ENCODE data around the gene STARD7. TPM values are rescaled to one million over a fixed set of nuclear protein-coding genes. Genes with fewer than 3 reads are reported as not detected.

The STARD7 gene
- total RNA-seq, 1 donor from 2014 or later, result 80.2 TPM

DNA sequence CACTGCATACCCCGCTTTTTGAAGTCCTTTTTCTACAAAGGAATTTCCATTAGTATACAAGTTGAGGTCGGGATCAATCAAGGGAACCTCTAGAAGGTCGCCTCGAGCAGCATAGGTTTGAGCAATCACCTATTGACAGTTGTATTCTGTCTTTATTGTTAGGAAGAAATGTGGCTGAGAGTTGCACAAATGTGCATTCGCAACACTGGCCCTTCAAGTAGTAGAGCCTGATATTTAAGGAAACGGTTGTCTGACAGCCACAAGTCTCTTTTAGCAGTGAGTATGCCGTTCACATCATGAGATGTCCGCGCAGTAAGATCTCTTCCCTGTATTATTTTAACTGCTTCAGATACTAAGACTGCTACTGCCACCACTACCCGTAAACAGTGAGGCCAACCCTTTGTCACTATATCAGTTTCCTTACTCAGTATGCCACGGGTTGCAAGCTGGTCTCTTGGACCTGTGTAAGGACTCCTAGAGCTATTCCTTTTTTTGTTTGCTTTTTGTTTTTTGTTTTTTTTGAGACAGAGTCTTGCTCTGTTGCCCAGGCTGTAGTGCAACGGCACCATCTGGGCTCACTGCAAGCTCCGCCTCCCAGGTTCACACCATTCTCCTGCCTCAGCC, 10.0 kb upstream of the STARD7 start:
- Mint-ChIP-seq H3K36me3 (ENCODE audit: unreplicated experiment) (no peaks in the 10 kb centered on the region), H3K4me3 (ENCODE audit: unreplicated experiment) (no peak overlapping the region), H3K27ac (ENCODE audit: unreplicated experiment) (no peak overlapping the region), H3K27me3 (ENCODE audit: unreplicated experiment) (no peaks in the 10 kb centered on the region), H3K9me3 (ENCODE audit: unreplicated experiment) (no peaks in the 10 kb centered on the region), H3K4me1 (ENCODE audit: unreplicated experiment) (no peaks in the 10 kb centered on the region)
- TF ChIP-seq, protein P1, sequence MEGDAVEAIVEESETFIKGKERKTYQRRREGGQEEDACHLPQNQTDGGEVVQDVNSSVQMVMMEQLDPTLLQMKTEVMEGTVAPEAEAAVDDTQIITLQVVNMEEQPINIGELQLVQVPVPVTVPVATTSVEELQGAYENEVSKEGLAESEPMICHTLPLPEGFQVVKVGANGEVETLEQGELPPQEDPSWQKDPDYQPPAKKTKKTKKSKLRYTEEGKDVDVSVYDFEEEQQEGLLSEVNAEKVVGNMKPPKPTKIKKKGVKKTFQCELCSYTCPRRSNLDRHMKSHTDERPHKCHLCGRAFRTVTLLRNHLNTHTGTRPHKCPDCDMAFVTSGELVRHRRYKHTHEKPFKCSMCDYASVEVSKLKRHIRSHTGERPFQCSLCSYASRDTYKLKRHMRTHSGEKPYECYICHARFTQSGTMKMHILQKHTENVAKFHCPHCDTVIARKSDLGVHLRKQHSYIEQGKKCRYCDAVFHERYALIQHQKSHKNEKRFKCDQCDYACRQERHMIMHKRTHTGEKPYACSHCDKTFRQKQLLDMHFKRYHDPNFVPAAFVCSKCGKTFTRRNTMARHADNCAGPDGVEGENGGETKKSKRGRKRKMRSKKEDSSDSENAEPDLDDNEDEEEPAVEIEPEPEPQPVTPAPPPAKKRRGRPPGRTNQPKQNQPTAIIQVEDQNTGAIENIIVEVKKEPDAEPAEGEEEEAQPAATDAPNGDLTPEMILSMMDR (IDR thresholded peaks at IDR 0.05), result no peak
- no peak for DNase-seq (ENCODE audit: extremely low spot score, unreplicated experiment)

GRCh38 chr2:96214554-96214953, 5.9 kb upstream of the STARD7 start:
- Mint-ChIP-seq H3K9me3 (ENCODE audit: unreplicated experiment) (no peaks in the 10 kb centered on the region), H3K4me3 (ENCODE audit: unreplicated experiment) (no peak overlapping the region), H3K27me3 (ENCODE audit: unreplicated experiment) (no peaks in the 10 kb centered on the region), H3K36me3 (ENCODE audit: unreplicated experiment) (no peaks in the 10 kb centered on the region), H3K4me1 (ENCODE audit: unreplicated experiment) (peaks cover 4% of the 10 kb centered on the region), H3K27ac (ENCODE audit: unreplicated experiment) (no peak overlapping the region)
- TF ChIP-seq, protein P1 (IDR thresholded peaks at IDR 0.05), result no peak
- no peak for DNase-seq (ENCODE audit: extremely low spot score, unreplicated experiment)

DNA sequence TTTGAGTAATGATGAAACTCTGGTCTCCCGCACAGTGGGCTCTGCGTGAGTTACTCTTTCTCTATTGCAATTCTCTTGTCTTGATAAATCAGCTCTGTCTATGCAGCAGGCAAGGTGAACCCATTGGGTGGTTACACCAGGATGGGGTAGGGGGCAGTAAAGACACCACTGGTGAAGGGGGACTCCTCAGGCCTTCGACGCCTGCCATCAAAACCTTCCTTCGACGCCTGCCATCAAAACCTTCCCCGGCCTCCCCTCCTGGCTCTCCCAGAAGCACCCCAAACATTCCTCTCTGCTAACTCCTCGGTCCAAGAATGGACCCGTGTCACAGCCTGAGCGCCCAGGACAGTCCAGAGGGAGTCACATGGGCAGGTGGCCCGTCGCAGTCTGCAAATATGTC, 4.8 kb upstream of the STARD7 start:
- no peak overlapping the region for H3K4me3 Mint-ChIP-seq (ENCODE audit: unreplicated experiment)
- no peak overlapping the region for H3K27ac Mint-ChIP-seq (ENCODE audit: unreplicated experiment)

DNA sequence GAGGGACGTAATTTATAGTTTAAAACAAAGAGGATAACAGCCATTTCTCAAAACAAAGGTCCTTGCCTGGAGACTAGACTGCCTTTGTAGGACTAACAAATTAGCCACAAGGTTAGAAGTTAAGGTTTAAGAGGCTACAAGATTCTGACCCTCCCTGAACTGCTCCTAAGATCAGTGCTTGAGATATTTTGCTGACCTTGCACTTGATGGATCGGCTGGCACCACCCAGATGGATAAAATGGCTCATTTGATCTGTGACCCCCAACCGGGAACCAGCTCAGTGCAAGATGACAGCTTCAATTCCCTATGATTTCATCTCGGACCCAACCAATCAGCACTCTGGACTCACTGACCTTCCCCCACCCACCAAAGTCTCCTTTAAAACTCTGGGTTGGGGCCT, 3.7 kb upstream of the STARD7 start:
- no peaks in the 10 kb centered on the region for H3K36me3 Mint-ChIP-seq (ENCODE audit: unreplicated experiment)
- TF ChIP-seq, protein P1 (IDR thresholded peaks at IDR 0.05), result no peak
- DNase-seq (ENCODE audit: extremely low spot score, unreplicated experiment), result no peak
- no peak overlapping the region for H3K4me3 Mint-ChIP-seq (ENCODE audit: unreplicated experiment)
- peaks cover 11% of the 10 kb centered on the region for H3K4me1 Mint-ChIP-seq (ENCODE audit: unreplicated experiment)
- H3K27me3 Mint-ChIP-seq (ENCODE audit: unreplicated experiment), result no peaks in the 10 kb centered on the region
- no peak overlapping the region for H3K27ac Mint-ChIP-seq (ENCODE audit: unreplicated experiment)
- no peaks in the 10 kb centered on the region for H3K9me3 Mint-ChIP-seq (ENCODE audit: unreplicated experiment)

More for the DNA sequence above, 4.8 kb upstream of the STARD7 start:
- Mint-ChIP-seq H3K36me3 (ENCODE audit: unreplicated experiment) (no peaks in the 10 kb centered on the region), H3K9me3 (ENCODE audit: unreplicated experiment) (no peaks in the 10 kb centered on the region), H3K27me3 (ENCODE audit: unreplicated experiment) (no peaks in the 10 kb centered on the region), H3K4me1 (ENCODE audit: unreplicated experiment) (peaks cover 11% of the 10 kb centered on the region)
- TF ChIP-seq, protein P1 (IDR thresholded peaks at IDR 0.05), result no peak
- no peak for DNase-seq (ENCODE audit: extremely low spot score, unreplicated experiment)

DNA sequence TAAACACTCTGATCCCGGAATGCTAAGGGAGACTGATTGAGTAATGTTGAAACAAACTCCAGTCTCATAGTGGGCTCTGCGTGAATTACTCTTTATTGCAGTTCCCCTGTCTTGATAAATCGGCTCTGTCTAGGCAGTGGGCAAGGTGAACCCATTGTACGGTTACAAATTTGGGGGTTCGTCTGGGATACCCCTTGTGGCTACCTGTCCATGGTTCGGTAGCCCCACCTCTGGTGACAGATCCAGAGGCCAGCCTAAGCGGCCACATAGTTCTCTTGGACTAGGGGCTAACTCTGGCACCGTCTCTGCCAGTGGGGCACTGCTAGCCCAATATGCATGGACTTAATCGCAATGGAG, 1.1 kb upstream of the STARD7 start:
- H3K27me3 Mint-ChIP-seq (ENCODE audit: unreplicated experiment), result no peaks in the 10 kb centered on the region
- H3K36me3 Mint-ChIP-seq (ENCODE audit: unreplicated experiment), result no peaks in the 10 kb centered on the region
- peaks cover 35% of the 10 kb centered on the region for H3K4me1 Mint-ChIP-seq (ENCODE audit: unreplicated experiment)
- TF ChIP-seq, protein P1 (IDR thresholded peaks at IDR 0.05), result no peak
- peak overlapping the region; percentile 91 for H3K27ac Mint-ChIP-seq (ENCODE audit: unreplicated experiment)
- no peaks in the 10 kb centered on the region for H3K9me3 Mint-ChIP-seq (ENCODE audit: unreplicated experiment)
- peak overlapping the region; percentile 86 for H3K4me3 Mint-ChIP-seq (ENCODE audit: unreplicated experiment)
- DNase-seq (ENCODE audit: extremely low spot score, unreplicated experiment), result no peak
